ENCODE results near the gene COL20A1.
"Not testable (repeated sequence)": the region's sequence is repeated elsewhere in the genome, so short reads cannot be mapped to it uniquely, and the experiment has no call there.

Gene COL20A1

GRCh38 chr20:63337786-63338420 lies 44.9 kb downstream of the COL20A1 start:
- intact Hi-C loops (cut with micrococcal nuclease): no loop called here
- Mint-ChIP-seq H3K9me3 (peaks cover 28% of the 10 kb centered on the region), H3K4me3 (no peak overlapping the region), H3K36me3 (ENCODE audit: low read depth) (no peaks in the 10 kb centered on the region), H3K4me1 (ENCODE audit: low read depth) (no peaks in the 10 kb centered on the region), H3K27ac (no peak overlapping the region), H3K27me3 (peaks cover 12% of the 10 kb centered on the region)

- H3K36me3 Mint-ChIP-seq (ENCODE audit: low read depth); H3K4me1 Mint-ChIP-seq (ENCODE audit: low read depth); H3K27ac Mint-ChIP-seq; intact Hi-C loops (cut with micrococcal nuclease); H3K4me3 Mint-ChIP-seq: not testable (repeated sequence)
- Mint-ChIP-seq H3K27me3 (peaks cover 13% of the 10 kb centered on the region), H3K9me3 (peaks cover 28% of the 10 kb centered on the region)
Measured at GRCh38 chr20:63339154-63340094, 46.4 kb downstream of the COL20A1 start.

- H3K4me3 Mint-ChIP-seq; H3K27ac Mint-ChIP-seq; H3K36me3 Mint-ChIP-seq (ENCODE audit: low read depth); H3K4me1 Mint-ChIP-seq (ENCODE audit: low read depth); intact Hi-C loops (cut with micrococcal nuclease): not testable (repeated sequence)
- Mint-ChIP-seq H3K9me3 (peaks cover 28% of the 10 kb centered on the region), H3K27me3 (peaks cover 13% of the 10 kb centered on the region)
Measured at GRCh38 chr20:63340158-63340688, 47.2 kb downstream of the COL20A1 start.

GRCh38 chr20:63342561-63343459 lies 49.8 kb downstream of the COL20A1 start:
- no peak overlapping the region for H3K4me3 Mint-ChIP-seq
- H3K27me3 Mint-ChIP-seq: peaks cover 1% of the 10 kb centered on the region
- H3K4me1 Mint-ChIP-seq (ENCODE audit: low read depth): no peaks in the 10 kb centered on the region
- H3K27ac Mint-ChIP-seq: no peak overlapping the region
- no peaks in the 10 kb centered on the region for H3K36me3 Mint-ChIP-seq (ENCODE audit: low read depth)
- intact Hi-C loops (cut with micrococcal nuclease): no loop called here
- peaks cover 28% of the 10 kb centered on the region for H3K9me3 Mint-ChIP-seq

- no peaks in the 10 kb centered on the region for H3K36me3 Mint-ChIP-seq (ENCODE audit: low read depth)
Measured at GRCh38 chr20:63343460-63344445, 50.8 kb downstream of the COL20A1 start.

GRCh38 chr20:63344616-63345327 lies 51.8 kb downstream of the COL20A1 start:
- Mint-ChIP-seq H3K36me3 (ENCODE audit: low read depth) (no peaks in the 10 kb centered on the region), H3K4me1 (ENCODE audit: low read depth) (no peaks in the 10 kb centered on the region), H3K4me3 (no peak overlapping the region), H3K27ac (no peak overlapping the region), H3K27me3 (peaks cover 1% of the 10 kb centered on the region), H3K9me3 (peaks cover 17% of the 10 kb centered on the region)
- intact Hi-C loops (cut with micrococcal nuclease): no loop called here

More at GRCh38 chr20:63343460-63344445, 50.8 kb downstream of the COL20A1 start:
- intact Hi-C loops (cut with micrococcal nuclease): no loop called here
- Mint-ChIP-seq H3K27ac (no peak overlapping the region), H3K27me3 (peaks cover 1% of the 10 kb centered on the region), H3K4me3 (no peak overlapping the region), H3K4me1 (ENCODE audit: low read depth) (no peaks in the 10 kb centered on the region), H3K9me3 (peaks cover 24% of the 10 kb centered on the region)

- H3K4me3 Mint-ChIP-seq: no peak overlapping the region
- no peaks in the 10 kb centered on the region for H3K4me1 Mint-ChIP-seq (ENCODE audit: low read depth)
- peaks cover 1% of the 10 kb centered on the region for H3K27me3 Mint-ChIP-seq
- peaks cover 21% of the 10 kb centered on the region for H3K9me3 Mint-ChIP-seq
- no peak overlapping the region for H3K27ac Mint-ChIP-seq
- H3K36me3 Mint-ChIP-seq (ENCODE audit: low read depth): no peaks in the 10 kb centered on the region
- intact Hi-C loops (cut with micrococcal nuclease): no loop called here
Measured at GRCh38 chr20:63345328-63346100, 52.5 kb downstream of the COL20A1 start.

GRCh38 chr20:63346131-63347080 lies 53.4 kb downstream of the COL20A1 start:
- Mint-ChIP-seq H3K27ac (no peak overlapping the region), H3K27me3 (peaks cover 1% of the 10 kb centered on the region), H3K36me3 (ENCODE audit: low read depth) (no peaks in the 10 kb centered on the region), H3K4me1 (ENCODE audit: low read depth) (no peaks in the 10 kb centered on the region), H3K4me3 (no peak overlapping the region), H3K9me3 (peaks cover 21% of the 10 kb centered on the region)
- intact Hi-C loops (cut with micrococcal nuclease): no loop called here

GRCh38 chr20:63347081-63347741 lies 54.2 kb downstream of the COL20A1 start:
- Mint-ChIP-seq H3K4me1 (ENCODE audit: low read depth) (no peaks in the 10 kb centered on the region), H3K36me3 (ENCODE audit: low read depth) (no peaks in the 10 kb centered on the region), H3K27ac (no peak overlapping the region), H3K4me3 (no peak overlapping the region), H3K9me3 (peaks cover 17% of the 10 kb centered on the region), H3K27me3 (peaks cover 1% of the 10 kb centered on the region)
- intact Hi-C loops (cut with micrococcal nuclease): no loop called here

GRCh38 chr20:63347950-63348827 lies 55.2 kb downstream of the COL20A1 start:
- no peak overlapping the region for H3K4me3 Mint-ChIP-seq
- H3K27me3 Mint-ChIP-seq: peaks cover 4% of the 10 kb centered on the region
- H3K4me1 Mint-ChIP-seq (ENCODE audit: low read depth): no peaks in the 10 kb centered on the region
- H3K27ac Mint-ChIP-seq: no peak overlapping the region
- peaks cover 17% of the 10 kb centered on the region for H3K9me3 Mint-ChIP-seq
- no peaks in the 10 kb centered on the region for H3K36me3 Mint-ChIP-seq (ENCODE audit: low read depth)
- intact Hi-C loops (cut with micrococcal nuclease): no loop called here
